ENCODE data around the gene PLCB1.
"Not testable (repeated sequence)": the region's sequence is repeated elsewhere in the genome, so short reads cannot be mapped to it uniquely, and the experiment has no call there.

The PLCB1 gene

DNA sequence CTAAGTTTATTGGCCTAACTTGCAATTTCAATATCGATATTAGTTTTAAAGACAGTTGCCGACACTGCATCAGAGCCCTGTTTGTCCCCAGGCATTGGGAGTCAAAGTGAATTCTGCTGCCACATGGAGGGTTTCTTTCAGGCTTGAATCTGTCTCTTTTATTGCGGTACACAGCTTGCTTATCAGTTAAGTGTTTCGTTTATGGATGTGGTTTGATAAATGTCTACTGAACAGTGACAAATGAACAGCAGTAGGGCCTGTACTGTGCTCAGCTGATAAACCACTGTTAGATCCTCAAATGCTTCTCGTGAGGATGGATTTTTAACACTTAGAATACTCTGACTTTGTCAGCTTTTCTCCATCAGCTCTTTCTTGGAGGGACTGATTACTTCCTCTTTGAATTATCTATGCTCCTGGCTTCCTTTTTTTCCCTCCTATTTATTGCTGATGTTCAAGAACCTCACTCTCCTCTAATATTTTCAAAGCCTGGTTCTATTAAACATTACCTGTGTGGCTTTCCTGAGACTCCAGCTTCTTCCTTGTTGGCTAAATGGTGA lies 240.8 kb downstream of the PLCB1 start:
- peak; percentile 13 to 29 for DNase-seq

DNA sequence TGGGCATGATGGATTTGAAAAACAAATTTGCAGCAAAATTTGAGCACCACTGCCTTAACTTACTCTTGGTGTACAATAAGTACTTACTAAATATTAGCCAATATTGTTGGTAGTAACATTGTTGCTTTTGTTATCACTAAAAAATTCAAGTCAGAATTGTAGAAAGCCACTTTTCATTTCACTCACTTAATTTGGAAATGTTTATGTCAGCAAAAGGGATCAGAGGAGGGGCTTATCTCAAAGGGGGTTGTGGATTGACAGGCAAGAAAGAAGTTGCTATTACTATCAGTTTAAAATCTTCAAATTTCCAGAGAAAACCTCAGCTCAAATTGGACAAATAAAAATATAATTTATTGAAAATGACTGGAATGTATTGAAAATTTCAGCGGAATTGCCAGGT lies 241.5 kb downstream of the PLCB1 start:
- no peak for DNase-seq

DNA sequence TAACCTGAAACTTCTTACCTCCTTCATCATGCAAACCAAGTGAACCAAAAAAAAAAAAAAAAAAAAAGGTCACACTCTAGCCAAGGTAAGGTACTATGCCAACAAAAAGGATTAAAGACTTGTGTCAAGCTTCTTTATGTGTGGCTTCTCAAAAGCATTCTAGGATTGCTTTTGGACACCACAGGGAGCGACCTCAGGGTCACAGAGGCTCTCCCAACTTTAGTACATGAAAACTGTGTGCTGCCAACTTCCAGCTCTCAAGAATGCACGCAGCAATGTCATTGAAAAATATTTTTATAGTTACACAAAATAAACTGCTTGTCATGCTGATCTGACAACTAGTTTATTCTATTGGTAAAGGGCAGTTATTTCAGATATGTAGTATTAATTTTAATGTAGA lies 243.8 kb downstream of the PLCB1 start:
- DNase-seq, result no peak

DNA sequence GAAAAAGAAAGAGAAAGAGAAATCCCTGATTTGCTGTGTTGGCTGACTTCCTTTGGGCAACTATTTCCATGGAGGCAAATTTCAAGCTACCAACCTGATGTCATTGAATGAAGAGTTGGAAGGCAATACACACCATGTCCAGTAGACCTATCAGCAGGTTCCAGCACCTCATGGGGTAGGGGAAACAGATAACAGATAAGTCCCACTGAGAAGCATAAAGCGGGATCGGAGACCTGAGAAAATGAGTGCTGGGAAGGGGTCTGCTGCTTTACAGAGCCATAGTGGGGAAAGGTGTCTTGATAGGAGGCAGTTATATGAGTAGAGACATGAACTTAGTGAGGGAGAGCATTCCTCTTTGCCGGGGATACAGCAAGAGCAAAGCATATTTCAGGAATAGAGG lies 244.9 kb downstream of the PLCB1 start:
- no peak for DNase-seq

DNA sequence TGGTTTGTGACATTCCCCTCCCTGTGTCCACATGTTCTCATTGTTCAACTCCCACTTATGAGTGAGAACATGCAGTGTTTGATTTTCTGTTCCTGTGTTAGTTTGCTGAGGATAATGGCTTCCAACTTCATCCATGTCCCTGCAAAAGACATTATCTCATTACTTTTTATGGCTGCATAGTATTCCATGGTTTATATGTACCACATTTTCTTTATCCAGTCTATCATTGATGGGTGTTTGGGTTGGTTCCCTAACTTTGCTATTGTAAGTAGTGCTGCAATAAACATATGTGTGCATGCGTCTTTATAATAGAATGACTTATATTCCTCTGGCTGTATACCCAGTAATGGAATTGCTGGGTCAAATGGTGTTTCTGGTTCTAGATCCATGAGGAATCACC lies 247.1 kb downstream of the PLCB1 start:
- not testable (repeated sequence) for DNase-seq

DNA sequence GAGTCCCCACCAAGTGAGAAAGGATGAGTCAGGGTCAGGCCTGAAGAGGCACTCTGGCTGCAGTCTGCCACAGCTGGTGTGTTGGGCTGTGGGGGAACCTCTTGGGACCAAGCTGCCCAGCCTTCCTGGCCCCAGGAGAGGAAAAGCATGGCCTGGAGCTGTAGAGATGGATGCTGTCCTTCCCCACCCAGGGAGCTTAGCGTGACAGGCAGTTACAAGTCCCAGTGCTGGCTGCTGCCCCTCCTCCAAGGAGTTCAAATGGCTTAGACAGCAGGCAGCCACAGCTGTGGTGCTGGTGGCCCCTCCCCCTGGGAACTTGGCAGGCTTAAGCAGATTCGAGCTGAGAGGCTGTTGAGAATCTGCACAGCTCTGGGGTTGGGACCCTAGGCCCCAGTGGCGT lies 253.2 kb downstream of the PLCB1 start:
- DNase-seq, result no peak

DNA sequence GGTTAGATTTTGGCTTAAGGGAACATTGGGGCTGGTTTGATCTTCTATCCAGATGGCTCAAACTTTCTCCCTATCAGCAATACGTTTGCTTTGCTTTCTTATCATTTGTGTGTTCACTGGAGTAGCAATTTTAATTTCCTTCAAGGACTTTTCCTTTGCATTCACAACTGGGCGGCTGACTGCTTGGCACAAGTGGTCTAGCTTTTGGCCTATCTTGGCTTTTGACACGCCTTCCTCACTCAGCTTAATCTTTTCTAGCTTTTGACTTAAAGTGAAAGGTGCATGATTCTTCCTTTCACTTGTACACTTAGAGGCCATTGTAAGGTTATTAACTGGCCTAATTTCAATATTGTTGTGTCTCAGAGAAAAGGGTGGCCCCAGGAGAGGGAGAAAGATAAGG lies 254.9 kb downstream of the PLCB1 start:
- DNase-seq, result no peak

DNA sequence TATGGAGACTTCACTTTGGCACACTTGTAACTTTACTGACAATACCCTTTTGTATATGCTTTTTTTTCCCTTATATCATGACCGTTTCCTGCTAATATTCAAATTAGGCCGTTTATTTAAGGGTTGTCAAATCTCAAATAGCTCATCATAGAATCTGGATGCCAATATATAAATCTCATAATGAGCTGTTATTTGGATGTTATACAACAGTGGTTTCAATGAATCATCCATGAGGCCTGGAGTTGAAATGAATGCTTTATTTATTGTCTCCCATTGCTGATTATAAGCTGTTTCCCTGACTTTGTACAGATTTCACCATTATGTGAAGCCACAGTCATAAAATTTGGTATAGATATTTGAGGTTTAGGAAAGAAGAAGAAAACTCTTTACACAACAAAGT lies 256.1 kb downstream of the PLCB1 start:
- DNase-seq, result no peak

DNA sequence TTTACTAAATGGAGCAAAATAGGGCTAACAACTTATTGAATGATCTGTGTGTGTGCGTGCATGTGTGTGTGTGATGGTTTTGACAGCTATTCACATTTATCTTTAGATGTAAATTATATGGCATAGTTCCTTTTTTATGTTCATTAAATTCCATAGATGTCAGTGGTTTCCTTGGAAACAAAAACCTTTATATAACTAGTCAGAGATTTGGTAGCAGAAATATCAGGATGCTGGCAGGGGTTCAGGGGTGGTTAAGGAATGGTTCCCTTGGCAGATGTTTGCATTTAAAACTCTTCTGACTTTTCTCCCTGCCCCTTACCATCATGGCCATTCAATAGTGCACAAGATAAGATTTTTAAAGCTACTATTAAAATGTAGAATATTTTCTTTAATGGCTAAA lies 256.6 kb downstream of the PLCB1 start:
- no peak for DNase-seq

DNA sequence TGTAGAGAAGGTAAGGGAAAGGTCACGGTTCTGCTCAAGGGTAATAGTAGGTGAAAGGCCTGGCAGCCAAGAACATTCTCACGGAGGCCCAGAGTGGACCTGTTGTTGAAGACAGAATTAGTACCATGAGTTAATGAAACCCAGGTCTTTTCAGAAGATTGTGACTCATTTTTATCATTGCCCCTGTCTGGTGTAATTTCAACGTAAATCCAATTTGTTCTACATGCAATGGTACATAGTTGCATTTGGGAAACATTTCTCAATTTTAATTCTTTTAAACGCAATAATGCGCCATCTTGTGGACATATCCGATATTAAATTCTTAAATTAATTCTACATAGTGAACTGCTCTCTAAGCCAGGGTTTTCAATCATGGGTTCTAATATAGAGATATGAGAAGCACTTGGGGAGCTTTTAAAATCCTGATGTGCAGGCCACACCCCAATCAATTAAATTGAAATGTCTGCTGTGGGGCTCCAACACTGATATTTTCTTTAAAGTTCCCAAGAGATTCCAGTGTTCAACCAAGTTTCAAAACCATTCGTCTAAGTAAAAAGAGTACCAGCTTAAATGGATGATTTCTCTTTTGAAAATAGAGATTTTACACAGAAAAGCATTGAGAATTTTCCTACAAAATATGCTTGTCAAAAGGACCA lies 257.4 kb downstream of the PLCB1 start:
- peak; percentile 71 to 73 for DNase-seq

DNA sequence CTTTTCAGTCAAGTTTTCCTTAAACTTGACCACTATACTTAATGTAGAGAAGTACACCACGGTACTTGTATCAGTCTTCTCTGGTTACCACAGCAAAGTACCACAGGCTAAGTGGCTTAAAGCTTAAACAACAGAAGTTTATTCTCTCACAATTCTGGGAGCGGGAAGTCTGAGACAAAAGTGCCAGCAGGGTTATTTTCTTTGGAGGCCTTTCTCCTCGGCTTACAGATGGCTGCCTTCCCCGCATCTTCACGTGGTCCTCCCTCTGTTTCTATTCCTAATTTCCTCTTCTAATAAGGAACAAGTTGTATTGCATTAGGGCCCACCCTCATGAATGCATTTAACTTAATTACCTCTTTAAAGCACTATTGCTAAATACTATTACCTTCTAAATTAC lies 258.0 kb downstream of the PLCB1 start:
- DNase-seq, result no peak

DNA sequence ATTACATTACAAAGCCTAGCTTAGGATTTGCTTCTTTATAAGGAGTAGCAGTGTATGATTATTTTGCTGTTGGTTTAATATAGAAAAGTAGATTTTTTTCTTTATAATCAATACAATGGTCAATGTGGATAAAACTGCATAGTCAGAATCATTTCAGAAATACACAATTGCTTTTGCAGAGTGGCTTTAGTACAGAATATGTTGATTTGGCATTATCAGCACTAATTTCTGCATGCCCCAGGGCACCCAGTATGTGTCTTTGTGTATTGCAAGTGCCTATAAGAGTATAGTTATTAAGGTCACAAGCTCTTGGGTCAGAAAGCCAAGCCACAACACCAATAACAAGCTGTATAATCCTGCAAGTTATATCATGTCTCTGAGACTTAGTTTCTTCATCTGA lies 258.4 kb downstream of the PLCB1 start:
- DNase-seq, result no peak

DNA sequence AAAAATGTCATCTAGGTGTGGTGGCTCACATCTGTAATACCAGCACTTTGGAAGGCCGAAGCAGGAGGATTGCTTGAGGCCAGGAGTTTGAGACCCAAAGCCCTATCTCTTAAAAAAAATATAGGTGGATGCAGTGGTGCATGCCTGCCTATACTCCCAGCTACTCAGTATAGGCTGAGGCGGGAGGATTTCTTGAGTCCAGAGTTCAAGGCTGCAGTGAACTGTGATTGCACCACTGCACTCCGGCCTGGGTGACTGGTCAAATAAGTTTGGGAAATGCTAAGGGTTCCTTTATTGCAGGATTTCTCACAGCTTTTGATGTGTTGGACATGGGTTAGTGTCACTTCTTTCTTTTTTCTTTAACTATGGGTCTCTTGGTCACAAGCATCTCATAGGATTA lies 261.3 kb downstream of the PLCB1 start:
- no peak for DNase-seq

DNA sequence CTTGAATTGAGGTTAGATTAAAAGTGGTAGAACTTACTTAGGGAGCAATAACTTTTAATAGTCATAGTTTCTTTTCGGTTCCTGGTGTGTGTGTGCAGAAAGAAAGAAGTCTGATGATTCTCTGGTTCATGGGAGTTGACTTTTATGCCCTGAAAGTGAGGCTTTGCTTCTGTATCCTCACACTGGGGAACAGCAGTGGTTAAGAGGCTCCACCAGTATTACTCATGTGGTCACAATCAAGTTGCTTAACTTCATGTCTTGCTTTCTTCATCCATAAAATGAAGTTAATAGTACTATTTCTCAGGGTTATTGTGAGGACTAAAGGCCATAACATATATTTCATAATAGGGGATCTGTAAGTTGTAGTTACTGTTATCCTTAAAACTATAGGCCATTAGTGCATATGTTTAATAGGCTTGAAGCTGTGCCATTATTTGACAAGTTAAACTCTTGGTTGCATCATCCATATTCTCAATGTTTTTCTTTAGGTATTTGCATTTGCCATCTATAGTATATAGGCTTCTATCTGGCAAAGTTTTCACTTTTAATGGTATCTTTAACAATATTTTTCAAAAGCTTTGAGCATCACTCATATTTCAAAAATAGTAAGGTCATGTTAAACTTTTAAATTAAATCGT lies 262.4 kb downstream of the PLCB1 start:
- DNase-seq, result peak; percentile 94 to 98

DNA sequence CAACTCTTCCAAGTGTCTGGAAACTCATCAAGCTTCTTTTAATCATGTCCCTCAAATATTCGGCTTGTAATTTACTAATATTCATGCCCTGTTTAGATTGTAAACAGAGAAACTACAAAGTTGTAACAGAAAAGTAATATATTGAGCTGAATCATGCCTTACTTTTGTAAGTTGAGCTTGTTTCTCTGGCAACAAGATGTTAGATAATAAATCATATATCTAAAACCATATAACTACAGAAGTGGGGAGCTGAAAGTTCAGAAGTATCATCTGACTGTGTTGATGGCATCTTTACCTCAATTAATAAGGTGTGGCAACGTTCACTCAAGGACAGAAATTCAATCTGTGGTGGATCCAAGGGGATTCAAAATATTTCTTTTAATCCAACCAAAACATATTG lies 263.9 kb downstream of the PLCB1 start:
- no peak for DNase-seq

DNA sequence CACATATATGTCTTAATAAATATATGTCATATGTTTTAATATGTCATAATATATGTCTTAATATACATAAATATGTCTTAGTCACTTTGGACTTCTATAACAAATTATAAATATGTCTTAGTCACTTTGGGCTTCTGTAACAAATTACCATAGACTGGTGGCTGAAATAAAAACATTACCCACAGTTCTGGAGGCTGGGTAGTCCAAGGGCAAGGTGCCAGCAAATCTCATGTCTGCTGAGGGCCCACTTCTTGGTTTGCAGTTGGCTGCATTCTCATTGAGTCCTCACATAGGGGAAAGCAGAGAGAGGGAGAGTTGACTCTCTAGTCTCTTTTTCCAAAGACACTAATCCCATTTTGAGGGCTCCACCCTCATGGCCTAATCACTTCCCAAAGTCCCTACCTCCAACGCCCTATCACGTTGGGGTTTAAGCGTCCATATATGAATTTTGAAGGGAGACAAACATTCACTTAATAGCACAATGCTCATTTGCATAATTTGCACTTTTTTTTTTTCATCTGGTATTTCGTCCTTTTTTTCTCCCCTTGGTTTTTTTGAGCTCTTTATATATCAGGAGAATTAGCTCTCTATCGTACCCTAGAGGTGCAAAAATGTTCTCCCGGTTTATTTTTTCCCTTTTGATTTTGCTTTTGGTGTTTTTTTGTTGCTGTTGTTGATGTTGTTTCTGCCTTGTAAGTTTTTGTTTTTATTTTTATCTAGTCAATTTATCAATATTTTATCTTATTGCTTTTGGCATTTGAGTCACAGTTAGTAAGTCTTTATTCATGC lies 266.4 kb downstream of the PLCB1 start:
- DNase-seq, result no peak

DNA sequence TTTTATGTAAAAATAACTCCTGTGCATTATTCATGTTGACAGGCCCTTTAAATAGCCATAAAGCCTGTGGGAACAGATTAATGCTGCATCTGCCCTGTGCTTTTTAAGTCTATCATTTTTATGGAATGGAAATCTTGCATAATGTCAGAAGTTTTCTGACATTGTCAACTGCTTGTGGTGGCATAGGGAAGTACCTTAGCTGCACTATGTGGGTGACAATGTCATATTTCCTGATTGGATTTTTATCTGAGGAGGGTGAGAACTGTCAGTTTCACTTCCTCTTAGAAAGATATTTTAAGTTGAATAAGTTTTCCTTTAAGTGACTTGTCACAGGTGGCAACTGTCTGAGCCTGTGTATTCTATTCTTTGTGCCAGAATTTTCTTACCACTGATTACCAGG lies 267.9 kb downstream of the PLCB1 start:
- DNase-seq, result peak; percentile 86 to 90

DNA sequence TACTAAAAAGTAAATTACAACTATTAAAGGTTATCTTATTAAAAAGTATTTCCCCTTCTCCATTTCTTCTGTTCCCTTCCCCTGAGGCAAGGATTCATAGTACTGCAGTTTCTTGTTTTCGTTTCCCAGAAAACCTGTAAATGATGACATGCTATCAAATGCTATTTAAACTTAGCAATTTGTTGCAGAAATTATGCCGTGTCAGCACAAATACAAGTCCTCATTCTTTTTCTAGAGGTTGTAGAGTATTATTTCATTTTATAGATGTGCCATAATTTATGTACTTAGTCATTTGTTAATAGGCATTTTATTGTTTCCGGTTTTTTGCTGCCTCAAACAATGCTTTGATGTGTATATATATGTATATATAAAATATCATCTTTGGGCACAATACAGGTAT lies 268.4 kb downstream of the PLCB1 start:
- no peak for DNase-seq

DNA sequence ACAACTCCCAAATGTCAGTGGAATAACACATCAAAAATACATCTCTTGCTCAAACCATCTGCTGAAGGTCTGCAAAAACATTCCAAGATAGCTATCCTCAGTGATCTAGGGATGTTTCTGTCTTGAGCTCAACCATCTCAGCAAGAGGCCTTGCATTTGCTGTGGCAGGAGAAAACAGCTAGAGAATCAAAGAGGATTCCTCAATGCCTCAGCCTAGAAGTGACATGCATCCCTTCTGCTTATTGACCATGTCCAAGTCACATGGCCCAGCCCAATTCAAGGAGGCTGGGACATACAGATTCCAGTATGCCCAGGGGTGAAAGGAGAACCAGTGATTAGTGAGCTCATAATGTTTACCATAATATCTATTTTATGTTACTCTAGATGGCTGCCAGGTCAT lies 269.5 kb downstream of the PLCB1 start:
- no peak for DNase-seq

DNA sequence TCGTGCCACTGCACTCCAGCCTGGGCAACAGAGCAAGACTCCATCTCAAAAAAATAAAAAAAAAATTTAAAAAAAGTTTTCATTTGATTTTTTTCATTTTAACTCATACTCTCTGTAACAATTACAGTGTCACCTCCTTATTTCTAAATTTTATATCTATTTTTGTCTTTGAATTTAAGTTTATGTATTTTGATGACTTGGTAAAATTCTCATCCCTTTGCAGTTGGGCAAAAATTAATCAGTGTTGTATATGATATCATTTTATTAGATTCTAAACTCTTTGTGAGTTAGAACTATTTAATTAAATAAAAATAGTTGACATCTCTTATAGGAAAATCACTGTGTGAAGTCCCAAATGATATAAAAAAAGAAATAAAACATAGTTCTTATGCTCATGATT lies 270.7 kb downstream of the PLCB1 start:
- DNase-seq, result no peak

DNA sequence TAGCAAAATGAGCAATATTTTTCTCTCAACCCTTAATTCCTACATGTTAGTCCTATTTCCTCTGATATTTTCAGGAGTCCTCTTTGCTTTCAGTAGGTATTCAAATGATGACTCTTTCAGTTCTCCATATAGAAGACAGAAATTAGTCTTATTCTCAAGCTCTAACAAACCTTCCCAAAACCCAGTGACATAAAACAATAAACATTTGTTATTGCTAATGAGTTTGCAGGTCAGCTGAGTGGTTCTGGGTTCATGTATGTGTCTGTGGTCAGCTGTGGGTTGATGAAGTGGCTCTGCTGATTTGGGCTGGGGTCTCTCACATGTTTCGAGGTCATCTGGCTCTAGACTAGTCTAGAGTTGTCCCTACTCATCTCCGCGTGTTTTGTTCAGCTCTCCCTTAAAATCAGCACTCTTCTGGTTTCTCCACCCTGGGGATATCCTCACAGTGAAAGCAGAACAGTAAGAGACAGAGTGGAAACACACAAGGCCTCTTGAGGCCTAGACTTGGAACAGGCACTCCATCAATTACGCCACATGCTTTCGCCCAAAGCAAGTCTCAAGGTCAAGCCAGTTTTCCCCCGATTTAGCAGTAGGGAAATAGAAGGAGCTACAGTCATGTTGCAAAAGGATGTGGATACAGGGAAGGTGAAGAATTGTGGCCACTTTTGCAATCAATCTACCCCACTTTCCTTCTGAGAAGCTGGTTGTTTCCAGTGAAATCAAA lies 273.0 kb downstream of the PLCB1 start:
- no peak for DNase-seq

DNA sequence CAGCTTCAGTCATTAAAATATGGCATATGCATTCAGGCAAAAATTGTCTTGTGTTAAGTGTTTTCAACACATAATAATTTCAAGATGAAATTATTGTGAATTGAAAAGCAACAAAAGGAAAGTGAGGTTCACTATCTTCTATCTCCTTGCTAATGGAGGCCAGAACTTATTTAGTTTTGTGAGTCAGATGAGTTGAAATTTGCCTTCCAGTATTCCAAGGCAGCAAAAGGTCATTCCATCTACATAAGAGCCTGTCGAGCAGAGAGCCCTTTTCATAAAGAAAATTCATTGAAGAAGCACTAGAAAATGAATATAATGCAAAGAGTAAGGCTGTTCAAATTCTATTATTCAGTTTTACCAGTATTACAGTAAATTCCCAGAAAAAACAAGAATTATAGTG lies 274.3 kb downstream of the PLCB1 start:
- no peak for DNase-seq

DNA sequence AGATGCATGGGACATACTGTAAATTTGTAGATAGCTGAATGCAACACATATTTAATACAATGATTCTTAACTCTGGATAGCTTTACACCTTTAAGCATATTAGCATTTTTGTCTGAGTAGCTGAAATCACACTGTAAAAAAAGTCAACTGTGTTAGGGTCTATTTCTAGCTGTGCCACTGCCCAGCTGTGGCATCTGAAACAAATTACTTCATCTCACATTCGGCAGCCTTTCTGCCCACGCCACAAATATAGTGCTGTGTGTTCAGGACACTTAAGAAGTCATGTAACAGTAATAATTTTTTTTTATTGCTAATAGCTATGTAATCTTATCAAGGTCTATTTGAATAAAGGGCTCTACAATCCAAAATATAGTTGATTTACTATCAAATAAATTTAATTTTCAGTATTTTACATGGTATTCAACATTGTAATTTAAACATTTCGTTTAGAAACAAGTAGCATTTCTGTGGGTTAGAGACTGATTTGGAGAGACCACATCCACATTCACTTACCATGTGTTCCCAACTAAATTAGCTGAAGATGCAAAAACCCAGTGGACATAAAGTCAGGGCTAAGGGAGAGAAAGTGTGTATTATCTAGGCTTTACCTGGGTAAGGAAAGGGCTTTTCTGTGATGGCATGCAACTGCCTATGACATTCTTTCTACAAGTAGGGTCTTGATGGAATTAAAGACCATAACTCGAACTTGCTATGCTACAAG lies 276.7 kb downstream of the PLCB1 start:
- no peak for DNase-seq
